ENCODE measurements around the gene ALKAL2.

ALKAL2 gene

GRCh38 chr2:280650-281110, 7.2 kb downstream of the ALKAL2 start:
- no peak for DNase-seq (ENCODE audit: low read depth, low spot score)
- in situ Hi-C loops (cut with HindIII; ENCODE audit: low sequenced_read_pairs), result no loop called here
- TF ChIP-seq CTCF (IDR thresholded peaks at IDR 0.05; ENCODE audit: low read depth, low read length), result no peak
- H3K4me3 ChIP-seq (ENCODE audit: low read depth, low read length), result no peak overlapping the region

- H3K4me3 ChIP-seq (ENCODE audit: low read depth, low read length), result no peak overlapping the region
- no peak for DNase-seq (ENCODE audit: low read depth, low spot score)
- no peak for TF ChIP-seq CTCF (IDR thresholded peaks at IDR 0.05; ENCODE audit: low read depth, low read length)
- in situ Hi-C loops (cut with HindIII; ENCODE audit: low sequenced_read_pairs), result no loop called here
Measured at GRCh38 chr2:279956-280649, 7.8 kb downstream of the ALKAL2 start.

GRCh38 chr2:279366-279765, 8.5 kb downstream of the ALKAL2 start:
- DNase-seq (ENCODE audit: low read depth, low spot score), result no peak
- in situ Hi-C loops (cut with HindIII; ENCODE audit: low sequenced_read_pairs), result no loop called here
- no peak overlapping the region for H3K4me3 ChIP-seq (ENCODE audit: low read depth, low read length)
- no peak for TF ChIP-seq CTCF (IDR thresholded peaks at IDR 0.05; ENCODE audit: low read depth, low read length)

GRCh38 chr2:278927-279320, 9.0 kb downstream of the ALKAL2 start:
- in situ Hi-C loops (cut with HindIII; ENCODE audit: low sequenced_read_pairs), result no loop called here
- no peak overlapping the region for H3K4me3 ChIP-seq (ENCODE audit: low read depth, low read length)
- no peak for DNase-seq (ENCODE audit: low read depth, low spot score)
- no peak for TF ChIP-seq CTCF (IDR thresholded peaks at IDR 0.05; ENCODE audit: low read depth, low read length)

GRCh38 chr2:278312-278926, 9.5 kb downstream of the ALKAL2 start:
- in situ Hi-C loops (cut with HindIII; ENCODE audit: low sequenced_read_pairs), result no loop called here
- TF ChIP-seq CTCF (IDR thresholded peaks at IDR 0.05; ENCODE audit: low read depth, low read length), result no peak
- no peak for DNase-seq (ENCODE audit: low read depth, low spot score)
- H3K4me3 ChIP-seq (ENCODE audit: low read depth, low read length), result no peak overlapping the region

- no peak overlapping the region for H3K4me3 ChIP-seq (ENCODE audit: low read depth, low read length)
- no peak for DNase-seq (ENCODE audit: low read depth, low spot score)
- in situ Hi-C loops (cut with HindIII; ENCODE audit: low sequenced_read_pairs), result no loop called here
- TF ChIP-seq CTCF (IDR thresholded peaks at IDR 0.05; ENCODE audit: low read depth, low read length), result no peak
Measured at GRCh38 chr2:275466-275865, 12.4 kb downstream of the ALKAL2 start.
